HG03469 (cell line): ENCODE measurements around the gene IL1F10.

ENCODE experiments used
- ATAC-seq: cut with Tn5 transposase; IDR thresholded peaks from one replicate; pipeline ENCODE4 v1.9.1; 2021; ENCODE audit warnings: mild to moderate bottlenecking, moderate library complexity, moderate number of reproducible peaks; ENCODE audit not compliant: unreplicated experiment

The IL1F10 gene

GRCh38 chr2:113067681-113068080 is at the start of gene IL1F10:
IL1F10 (plus strand) TSS chr2:113067970; CDS start chr2:113072739, 4,769 bp downstream.
- ATAC-seq, result no peak

GRCh38 chr2:113018509-113018908 is 49.3 kb upstream of the IL1F10 start:
- ATAC-seq, result no peak

- ATAC-seq, result no peak
Measured at GRCh38 chr2:113021312-113021711, 46.5 kb upstream of the IL1F10 start.

GRCh38 chr2:113024764-113025163 is 43.0 kb upstream of the IL1F10 start:
- ATAC-seq, result no peak

GRCh38 chr2:113025737-113026136 is 42.0 kb upstream of the IL1F10 start:
- ATAC-seq, result no peak

GRCh38 chr2:113027691-113028090 is 40.1 kb upstream of the IL1F10 start:
- ATAC-seq, result no peak

- no peak for ATAC-seq
Measured at GRCh38 chr2:113028112-113028511, 39.7 kb upstream of the IL1F10 start.

- ATAC-seq, result no peak
Measured at GRCh38 chr2:113032737-113033136, 35.0 kb upstream of the IL1F10 start.

GRCh38 chr2:113034016-113034415 is 33.8 kb upstream of the IL1F10 start:
- ATAC-seq, result no peak

- ATAC-seq, result no peak
Measured at GRCh38 chr2:113036763-113037162, 31.0 kb upstream of the IL1F10 start.

- no peak for ATAC-seq
Measured at GRCh38 chr2:113038291-113038690, 29.5 kb upstream of the IL1F10 start.

- ATAC-seq, result no peak
Measured at GRCh38 chr2:113039158-113039557, 28.6 kb upstream of the IL1F10 start.

- ATAC-seq, result no peak
Measured at GRCh38 chr2:113039719-113040118, 28.1 kb upstream of the IL1F10 start.

GRCh38 chr2:113041871-113042270 is 25.9 kb upstream of the IL1F10 start:
- no peak for ATAC-seq

- no peak for ATAC-seq
Measured at GRCh38 chr2:113046465-113046864, 21.3 kb upstream of the IL1F10 start.

- ATAC-seq, result no peak
Measured at GRCh38 chr2:113050921-113051895, 16.6 kb upstream of the IL1F10 start.

GRCh38 chr2:113052396-113052917 is 15.3 kb upstream of the IL1F10 start, which contains the start of gene IL36B:
IL36B (minus strand) TSS chr2:113052867.
- ATAC-seq, result no peak

- no peak for ATAC-seq
Measured at GRCh38 chr2:113053666-113054065, 14.1 kb upstream of the IL1F10 start.

- ATAC-seq, result no peak
Measured at GRCh38 chr2:113054066-113054465, 13.7 kb upstream of the IL1F10 start.

GRCh38 chr2:113056521-113056920 is 11.2 kb upstream of the IL1F10 start:
- no peak for ATAC-seq

GRCh38 chr2:113057117-113057516 is 10.7 kb upstream of the IL1F10 start:
- ATAC-seq, result no peak

GRCh38 chr2:113058411-113058994 is 9.3 kb upstream of the IL1F10 start:
- ATAC-seq, result no peak
